ENCODE measurements around the gene NRSN2.

GRCh38 chr20:341682-342081 lies 5.2 kb upstream of the NRSN2 start:
- TF ChIP-seq ZNF274 (IDR thresholded peaks at IDR 0.05; ENCODE audit: low read depth, low read length) (no peak), SUZ12 (IDR thresholded peaks at IDR 0.05; ENCODE audit: extremely low read depth, insufficient read depth, insufficient read length) (no peak)

Data from NT2/D1 (cell line).